IMR-90 (cell line): ENCODE measurements around the gene MAP7. TPM values are rescaled to one million over a fixed set of nuclear protein-coding genes. Genes with fewer than 3 reads are reported as not detected.

Source experiments
- ATAC-seq: fragments of 200-7000 bp; cut with Tn5 transposase; 2 replicates; pipeline ENCODE4 v1.9.1; 2020; ENCODE audit warnings: low read depth, mild to moderate bottlenecking, moderate library complexity
- BruUV-seq: library from RNA; stranded (reverse); fragments of 400-500 nt; replicated peaks from 2 replicates; lab custom pipeline; 2021; lab: Mats Ljungman, UMichigan
- CTCF ChIA-PET: fragments of 300-600 bp; formaldehyde crosslinking; extraction: SDS; loops from one replicate; lab custom pipeline; 2021; ENCODE audit warnings: antibody characterized with exemption; lab: Yijun Ruan, JAX
- POLR2A ChIA-PET: fragments of 300-600 bp; sonication (Branson Sonifier 250); formaldehyde crosslinking; loops from one replicate; lab custom pipeline; 2022; ENCODE audit warnings: antibody characterized with exemption; ENCODE audit not compliant: unreplicated experiment; lab: Charles Lee
- DNase-seq: peaks from one replicate; pipeline ENCODE4 v3.0.0; 2013
- H2AFZ ChIP-seq: replicated peaks from 2 replicates; pipeline ENCODE3; 2013; ENCODE audit warnings: low read length, mild to moderate bottlenecking; ENCODE audit not compliant: poor library complexity
- H2AK5ac ChIP-seq: 2 replicates; pipeline ENCODE4 v1.6.1; 2013; ENCODE audit warnings: low read depth, low read length, inconsistent platforms
- H2AK9ac ChIP-seq: replicated peaks from 2 replicates; pipeline ENCODE3; 2013; ENCODE audit warnings: mild to moderate bottlenecking, low read depth, low read length, moderate library complexity; ENCODE audit not compliant: poor library complexity
- H2BK120ac ChIP-seq: 2 replicates; pipeline ENCODE4 v1.6.1; 2013; ENCODE audit warnings: low read depth, low read length, inconsistent platforms
- H2BK15ac ChIP-seq: 3 replicates; pipeline ENCODE4 v1.6.1; 2013; ENCODE audit warnings: low read depth, low read length, inconsistent platforms
- H2BK20ac ChIP-seq: 2 replicates; pipeline ENCODE4 v1.6.1; 2013; ENCODE audit warnings: low read depth, mild to moderate bottlenecking, inconsistent platforms, low read length, moderate library complexity
- H2BK5ac ChIP-seq: 2 replicates; pipeline ENCODE4 v1.6.1; 2013; ENCODE audit warnings: mild to moderate bottlenecking, low read depth, low read length, inconsistent platforms; ENCODE audit not compliant: poor library complexity, severe bottlenecking
- H3K14ac ChIP-seq: replicated peaks from 2 replicates; pipeline ENCODE4 v1.6.1; 2013; ENCODE audit warnings: low read depth, low read length, inconsistent platforms
- H3K18ac ChIP-seq: 2 replicates; pipeline ENCODE4 v1.6.1; 2013; ENCODE audit warnings: low read depth, low read length, control low read depth
- H3K23ac ChIP-seq: 2 replicates; pipeline ENCODE4 v1.6.1; 2013; ENCODE audit warnings: low read depth, low read length, inconsistent platforms
- H3K27ac ChIP-seq: 2 replicates; pipeline ENCODE4 v1.5.1; 2013; ENCODE audit warnings: mild to moderate bottlenecking, control low read depth, low read length; ENCODE audit not compliant: insufficient read depth
- H3K27me3 ChIP-seq: 2 replicates; pipeline ENCODE4 v1.6.1; 2013; ENCODE audit warnings: low read length; ENCODE audit not compliant: control insufficient read depth, insufficient read depth
- H3K36me3 ChIP-seq: 2 replicates; pipeline ENCODE4 v1.6.1; 2013; ENCODE audit warnings: low read length, mixed read lengths; ENCODE audit not compliant: control insufficient read depth, insufficient read depth
- H3K4ac ChIP-seq: 2 replicates; pipeline ENCODE4 v1.6.1; 2013; ENCODE audit warnings: low read depth, low read length, inconsistent platforms
- H3K4me1 ChIP-seq: 2 replicates; pipeline ENCODE4 v1.6.1; 2013; ENCODE audit warnings: low read length, mixed read lengths; ENCODE audit not compliant: control insufficient read depth, insufficient read depth
- H3K4me2 ChIP-seq: 2 replicates; pipeline ENCODE4 v1.6.1; 2013; ENCODE audit warnings: low read depth, mild to moderate bottlenecking, control low read depth, low read length, moderate library complexity
- H3K4me3 ChIP-seq: 2 replicates; pipeline ENCODE4 v1.5.1; 2013; ENCODE audit warnings: low read depth, mild to moderate bottlenecking, control low read depth, low read length, moderate library complexity; ENCODE audit not compliant: insufficient read depth
- H3K56ac ChIP-seq: 2 replicates; pipeline ENCODE4 v1.6.1; 2013; ENCODE audit warnings: low read length, inconsistent platforms; ENCODE audit not compliant: insufficient read depth; ENCODE audit errors: extremely low read depth
- H3K79me1 ChIP-seq, 2 experiments: 2 replicates each; pipeline ENCODE4 v1.6.1; 2013; ENCODE audit warnings: low read length in 2 of 2, inconsistent platforms in 1 of 2, low read depth in 1 of 2
- H3K9ac ChIP-seq: 2 replicates; pipeline ENCODE4 v1.6.1; 2013; ENCODE audit warnings: low read depth, low read length, control low read depth
- H3K9me1 ChIP-seq: 2 replicates; pipeline ENCODE4 v1.6.1; 2013; ENCODE audit warnings: low read length, inconsistent platforms; ENCODE audit not compliant: insufficient read depth
- H3K9me3 ChIP-seq: 2 replicates; pipeline ENCODE4 v1.6.1; 2013; ENCODE audit warnings: low read length; ENCODE audit not compliant: control insufficient read depth, insufficient read depth
- H4K20me1 ChIP-seq: 2 replicates; pipeline ENCODE4 v1.6.1; 2013; ENCODE audit warnings: low read length, inconsistent platforms; ENCODE audit not compliant: insufficient read depth
- H4K5ac ChIP-seq: 2 replicates; pipeline ENCODE4 v1.6.1; 2013; ENCODE audit warnings: mild to moderate bottlenecking, low read depth, low read length, control low read depth
- H4K8ac ChIP-seq, 2 experiments: 2 replicates each; pipeline ENCODE4 v1.6.1; 2013; ENCODE audit warnings: low read depth in 2 of 2, low read length in 2 of 2, control low read depth in 1 of 2, inconsistent platforms in 1 of 2
- H4K91ac ChIP-seq: 2 replicates; pipeline ENCODE4 v1.6.1; 2013; ENCODE audit warnings: low read depth, low read length, inconsistent platforms; ENCODE audit not compliant: insufficient read depth
- BHLHE40 ChIP-seq: fragments of 150-350 bp; IDR thresholded peaks from 2 replicates; pipeline ENCODE4 v1.6.1; 2016; ENCODE audit warnings: mild to moderate bottlenecking, low read depth, low read length
- MAFK ChIP-seq: IDR thresholded peaks from 2 replicates; pipeline ENCODE4 v1.6.1; 2012; ENCODE audit warnings: low read depth, low read length, improper control_type of control experiment
- NFE2L2 ChIP-seq: fragments of 150-350 bp; IDR thresholded peaks from 2 replicates; pipeline ENCODE4 v1.6.1; 2016; ENCODE audit warnings: low read depth, mild to moderate bottlenecking, low read length
- POLR2A ChIP-seq: IDR thresholded peaks from 2 replicates; pipeline ENCODE4 v1.6.1; 2012; ENCODE audit warnings: mild to moderate bottlenecking, low read depth, low read length
- RCOR1 ChIP-seq: IDR thresholded peaks from 2 replicates; pipeline ENCODE4 v1.6.1; 2012; ENCODE audit warnings: mild to moderate bottlenecking, low read length, improper control_type of control experiment; ENCODE audit not compliant: insufficient replicate concordance
- WGBS, 2 experiments: methylation state at CpG; one replicate each; pipeline versions ENCODE4 v1.1.5 to v1.1.7; 2013; ENCODE audit warnings: missing lambda C conversion rate in 2 of 2; ENCODE audit not compliant: insufficient read length in 1 of 2; ENCODE audit errors: extremely low coverage in 2 of 2; 5-methylcytosine and 5-hydroxymethylcytosine counted together
- dilution Hi-C: fragments of 300-500 bp; cut with HindIII; formaldehyde crosslinking; loops from one replicate; pipeline ENCODE4 v1.14.3; 2018; ENCODE audit warnings: low sequenced_read_pairs; ENCODE audit not compliant: unreplicated experiment
- in situ Hi-C: fragments of 300-500 bp; cut with MboI; formaldehyde crosslinking; loops from 3 replicates; pipeline ENCODE4 v1.14.3; 2019; ENCODE audit warnings: low sequenced_read_pairs, inconsistent platforms, mixed read lengths
- intact Hi-C: fragments of 100-400 bp; cut with micrococcal nuclease; formaldehyde crosslinking; loops from 2 replicates; pipeline ENCODE4 v1.10.0; 2022
- polyA plus RNA-seq, 3 experiments: library from polyadenylated mRNA; depleted of rRNA; stranded (reverse); fragments of >200 nt; gene quantifications; 2 replicates each; pipeline ENCODE4 v1.2.3, GENCODE V29; 2012; ENCODE audit warnings: low replicate concordance in 1 of 3
- total RNA-seq: library from RNA; depleted of rRNA; stranded (reverse); fragments of >200 nt; gene quantifications from 2 replicates; pipeline ENCODE4 v1.2.3, GENCODE V29; 2012

MAP7 gene
- total and polyA plus RNA-seq, 2 of the 4 experiments (the other 2 are of a cell fraction) = 0.19 to 0.36 TPM

DNA sequence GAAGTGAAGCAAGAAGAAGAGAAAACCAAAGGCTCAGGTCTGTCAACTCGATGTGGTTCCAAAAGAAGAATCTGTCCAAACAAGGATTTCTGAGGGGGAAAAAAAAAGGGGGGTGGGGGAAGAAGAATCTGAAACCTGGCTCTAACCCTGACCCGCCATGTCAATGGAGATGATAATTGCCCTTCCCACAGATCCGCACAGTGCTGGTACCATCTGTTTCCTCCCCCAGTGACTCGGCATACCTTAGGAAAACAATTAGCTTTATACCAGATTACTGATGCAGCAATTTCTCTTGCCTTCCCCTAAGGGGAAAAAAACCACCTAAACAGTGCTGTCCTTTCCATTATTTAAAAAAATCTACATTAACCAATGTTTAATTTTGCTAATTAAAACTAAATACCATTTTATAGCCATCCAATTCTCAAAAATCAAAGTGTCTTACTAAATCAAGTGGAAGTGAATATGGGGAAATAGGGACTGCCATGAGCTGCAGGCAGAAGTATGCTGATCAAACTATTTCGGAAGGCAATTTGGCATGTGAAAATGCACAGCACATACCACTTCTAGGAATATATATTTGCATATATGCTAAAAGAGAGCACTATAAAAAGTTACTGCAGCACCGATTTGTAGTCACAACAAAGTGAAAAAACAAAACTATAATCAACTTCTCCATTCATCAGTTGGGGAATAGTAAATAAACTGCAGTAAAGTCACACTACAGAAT is 46.8 kb downstream of the MAP7 start:
- DNase-seq (no peak), ATAC-seq (no peak)
- Histone ChIP-seq H3K23ac (no peak overlapping the region), H3K14ac (no peak overlapping the region), H2AFZ (no peak overlapping the region), H3K4me1 (no peaks in the 10 kb centered on the region), H3K79me1 (no peaks in the 10 kb centered on the region), H2BK120ac (no peak overlapping the region), H4K20me1 (no peaks in the 10 kb centered on the region), H2BK15ac (no peak overlapping the region), H3K9me3 (no peaks in the 10 kb centered on the region), H3K27me3 (peaks cover 1% of the 10 kb centered on the region; the same call in 1 of the 2 replicates), H3K56ac (no peak overlapping the region), H3K9ac (no peak overlapping the region), H3K4me2 (no peak overlapping the region), H2AK5ac (no peak overlapping the region), H2BK5ac (no peak overlapping the region), H3K4me3 (no peak overlapping the region), H3K27ac (no peak overlapping the region), H3K18ac (no peak overlapping the region), H4K91ac (no peak overlapping the region), H4K5ac (no peak overlapping the region), H3K4ac (no peak overlapping the region), H2AK9ac (no peak overlapping the region), H3K36me3 (no peaks in the 10 kb centered on the region), H4K8ac (no peak overlapping the region), H3K9me1 (no peaks in the 10 kb centered on the region), H2BK20ac (no peak overlapping the region)
- CTCF ChIA-PET = interaction anchor here (0.6 kb wide), 1 partner anchor 364 kb away, joined by 5 read pairs; no protein-coding TSS in a partner anchor
- dilution Hi-C loops = no loop called here
- POLR2A ChIA-PET = no interaction called here
- intact Hi-C loops = no loop called here
- no TSS peak for BruUV-seq
- TF ChIP-seq MAFK (no peak), POLR2A (no peak), NFE2L2 (no peak), RCOR1 (no peak), BHLHE40 (no peak)
- WGBS, 2 experiments = 53% methylated on average over 3 of the region's 6 CpGs; no CpG with 5 or more reads in 1 of the 2 experiments
- in situ Hi-C loops = no loop called here
